Measurements from ENCODE around the gene PTPRU. TPM values are rescaled to one million over a fixed set of nuclear protein-coding genes. Genes with fewer than 3 reads are reported as not detected.

PTPRU gene
- total and polyA plus RNA-seq, 2 of the 8 experiments (the other 6 are each of a cell fraction or from before 2014, with no cell fraction given) = 33.8 to 41.8 TPM

- CTCF ChIA-PET (ENCODE audit: partially characterized antibody) = interaction anchor here (0.8 to 7.5 kb wide), 23 partner anchors 10 to 374 kb away, joined by 3 to 91 read pairs (median 4); no protein-coding TSS in a partner anchor
Measured at GRCh38 chr1:29341936-29342335, 105.6 kb downstream of the PTPRU start.

More at GRCh38 chr1:29341936-29342335, 105.6 kb downstream of the PTPRU start:
- Histone ChIP-seq H4K8ac (ENCODE audit: extremely low read depth, insufficient read depth, low read length) (no peak overlapping the region), H3K79me2 (ENCODE audit: control insufficient read depth in 1 of 2, insufficient read depth in 2 of 2, low read length in 2 of 2) (no peaks in the 10 kb centered on the region), H3K9me3 (ENCODE audit: insufficient read depth in 2 of 2, low read depth in 1 of 2, low read length in 1 of 2) (peaks cover 0 to 2% of the 10 kb centered on the region in 2 experiments; a peak in 2 of 4 replicates), H3K27me3 (replicated peaks in 1 of 4; ENCODE audit: control insufficient read depth in 3 of 4, extremely low read depth in 1 of 4, insufficient read depth in 3 of 4, low read length in 3 of 4) (no peaks in the 10 kb centered on the region; a peak in 1 of 7 replicates), H3K4me1 (replicated peaks in 1 of 4; ENCODE audit: control insufficient read depth in 3 of 4, insufficient read depth in 4 of 4, low read length in 3 of 4) (peaks cover 0 to 8% (median 4%) of the 10 kb centered on the region in 4 experiments; a peak in 4 of 7 replicates), H3K9ac (replicated peaks in 1 of 4; ENCODE audit: extremely low read depth in 1 of 4, low read depth in 3 of 4, low read length in 3 of 4) (no peak overlapping the region), H3K4me3 (ENCODE audit: extremely low read depth in 1 of 4, insufficient read depth in 2 of 4, low read depth in 3 of 4, low read length in 4 of 4) (no peak overlapping the region), H3K27ac (ENCODE audit: low read depth, low read length) (no peak overlapping the region), H2AFZ (ENCODE audit: low read length) (no peak overlapping the region), H3K18ac (ENCODE audit: extremely low read depth, low read length) (no peak overlapping the region), H3K4ac (replicated peaks; ENCODE audit: insufficient read length, low read depth, low read length) (no peak overlapping the region), H2BK120ac (replicated peaks; ENCODE audit: low read depth, low read length) (no peak overlapping the region), H4K5ac (ENCODE audit: insufficient read length, low read depth, low read length) (no peak overlapping the region), H2BK15ac (ENCODE audit: low read length) (no peak overlapping the region), H4K91ac (replicated peaks; ENCODE audit: insufficient read length, low read length) (no peak overlapping the region), H2BK12ac (ENCODE audit: low read depth, low read length) (no peak overlapping the region), H3K36me3 (ENCODE audit: control insufficient read depth in 2 of 4, insufficient read depth in 4 of 4, low read length in 3 of 4) (no peaks in the 10 kb centered on the region), H2AK5ac (ENCODE audit: low read depth, low read length) (no peak overlapping the region), H3K23ac (ENCODE audit: insufficient read length) (no peak overlapping the region), H3K14ac (ENCODE audit: insufficient read length) (no peak overlapping the region), H3K4me2 (ENCODE audit: insufficient read depth in 1 of 2, low read depth in 2 of 2, low read length in 2 of 2) (no peak overlapping the region), H2BK20ac (ENCODE audit: low read length) (no peak overlapping the region), H3K23me2 (ENCODE audit: low read depth, low read length) (no peaks in the 10 kb centered on the region), H4K20me1 (replicated peaks in 1 of 2; ENCODE audit: control insufficient read depth in 1 of 2, insufficient read depth in 2 of 2, low read length in 2 of 2) (no peaks in the 10 kb centered on the region), H2BK5ac (ENCODE audit: low read depth, low read length) (no peak overlapping the region), H3K56ac (replicated peaks; ENCODE audit: insufficient read length, low read depth, low read length) (no peak overlapping the region), H3K79me1 (ENCODE audit: low read depth, low read length) (no peaks in the 10 kb centered on the region)
- WGBS, 2 experiments (ENCODE audit: extremely low coverage in 1 of 2, insufficient coverage in 1 of 2, insufficient read length in 1 of 2, insufficient replicate concordance in 2 of 2, low coverage in 1 of 2, low lambda C conversion rate in 2 of 2, missing lambda C conversion rate in 1 of 2) = 84% methylated on average over 4 of the region's 4 CpGs; no CpG with 5 or more reads in 1 of the 2 experiments
- no peak for FAIRE-seq
- DNase-seq (ENCODE audit: low read depth in 1 of 2, low spot score in 2 of 2) = no peak
- TF ChIP-seq RAD21 (IDR thresholded peaks at IDR 0.05 in 1 of 2, conservative IDR thresholded peaks at IDR 0.05 in 1 of 2; ENCODE audit: low read depth in 2 of 2, low read length in 2 of 2) (peak in 1 of 2 experiments; percentile 33; a peak in 1 of 4 replicates), CTCF (IDR thresholded peaks at IDR 0.05; ENCODE audit: control extremely low read depth in 1 of 3, insufficient read depth in 1 of 3, low read depth in 1 of 3, low read length in 3 of 3) (peak in 2 of 3 experiments; percentile 17 to 19; a peak in 2 of 4 replicates), SUZ12 (IDR thresholded peaks at IDR 0.05; ENCODE audit: low read length) (no peak)
- POLR2A ChIA-PET (ENCODE audit: partially characterized antibody) = no interaction called here

All from H1 (cell line).